Activated CD8-positive, alpha-beta T cell treated with anti-CD3 and anti-CD28 coated beads, Interleukin-2, amount 10 ng/mL, durations not matched to agents 7 days and 5 days (primary cell): ENCODE data around the gene TBC1D10A. TPM values are rescaled to one million over a fixed set of nuclear protein-coding genes. Genes with fewer than 3 reads are reported as not detected.
A peak's percentile ranks its signal among the peaks of the same experiment; 100 is the strongest.

Source experiments
- ATAC-seq: fragments of 150-1000 bp; cut with Tn5 transposase; one replicate; pipeline ENCODE4 v1.10.0; 2021; ENCODE audit warnings: moderate library complexity
- CTCF ChIA-PET: fragments of 350-600 bp; sonication (Branson Sonifier 250); formaldehyde crosslinking; loops from one replicate; lab custom pipeline; 2021; ENCODE audit warnings: antibody characterized with exemption; lab: Charles Lee
- POLR2A ChIA-PET: fragments of 350-600 bp; sonication (Branson Sonifier 250); formaldehyde crosslinking; loops from one replicate; lab custom pipeline; 2021; ENCODE audit warnings: antibody characterized with exemption; lab: Charles Lee
- DNase-seq: peaks from one replicate; pipeline ENCODE4 v3.0.0-alpha.2; 2020
- H3K27ac Mint-ChIP-seq: one replicate; pipeline ENCODE4 v1.8.0; 2021; ENCODE audit warnings: mild to moderate bottlenecking, mixed read lengths
- H3K27me3 Mint-ChIP-seq: one replicate; pipeline ENCODE4 v1.8.0; 2021; ENCODE audit warnings: low read depth, mixed read lengths
- H3K36me3 Mint-ChIP-seq: one replicate; pipeline ENCODE4 v1.8.0; 2021; ENCODE audit warnings: low read depth, mixed read lengths
- H3K4me1 Mint-ChIP-seq: one replicate; pipeline ENCODE4 v1.8.0; 2021; ENCODE audit warnings: low read depth, mixed read lengths
- H3K4me3 Mint-ChIP-seq: one replicate; pipeline ENCODE4 v1.8.0; 2021; ENCODE audit warnings: mild to moderate bottlenecking, mixed read lengths
- H3K9me3 Mint-ChIP-seq: one replicate; pipeline ENCODE4 v1.8.0; 2022; ENCODE audit warnings: mixed read lengths; ENCODE audit not compliant: insufficient read depth
- total RNA-seq, 2 experiments: library from RNA; stranded (reverse); gene quantifications; one replicate each; pipeline ENCODE4 v1.2.3, GENCODE V29; 2021

Gene TBC1D10A
- total RNA-seq, 2 experiments from 2014 or later: 47.6 to 49.2 TPM

GRCh38 chr22:30265823-30266444 is 60.8 kb downstream of the TBC1D10A start:
- CTCF ChIA-PET: interaction anchor here (3.4 kb wide), 1 partner anchor 22 kb away, joined by 60 read pairs; the partner anchor contains the start of gene CASTOR1
- H3K9me3 Mint-ChIP-seq: no peaks in the 10 kb centered on the region
- H3K36me3 Mint-ChIP-seq: peaks cover 89% of the 10 kb centered on the region
- peaks cover 55% of the 10 kb centered on the region for H3K4me1 Mint-ChIP-seq
- POLR2A ChIA-PET: interaction anchor here (0.8 to 1.7 kb wide), 3 partner anchors 14 to 122 kb away, joined by 3 to 10 read pairs (median 4); partner anchors contain the start of gene RNF215
- H3K27ac Mint-ChIP-seq: peak overlapping the region; percentile 97
- DNase-seq: peak; percentile 91
- H3K4me3 Mint-ChIP-seq: peak overlapping the region; percentile 96
- peak; percentile 70 for ATAC-seq
- no peaks in the 10 kb centered on the region for H3K27me3 Mint-ChIP-seq

GRCh38 chr22:30265131-30265720 is 61.5 kb downstream of the TBC1D10A start:
- Mint-ChIP-seq H3K4me3 (peak overlapping the region; percentile 96), H3K27ac (peak overlapping the region; percentile 97), H3K9me3 (no peaks in the 10 kb centered on the region), H3K4me1 (peaks cover 57% of the 10 kb centered on the region), H3K27me3 (no peaks in the 10 kb centered on the region), H3K36me3 (peaks cover 83% of the 10 kb centered on the region)
- DNase-seq (no peak), ATAC-seq (no peak)
- CTCF ChIA-PET: interaction anchor here (0.8 to 4.9 kb wide), 5 partner anchors 19 to 260 kb away, joined by 3 to 60 read pairs (median 6); partner anchors contain the start of genes CASTOR1 and RNF215
- POLR2A ChIA-PET: interaction anchor here (0.8 to 2.7 kb wide), 3 partner anchors 13 to 108 kb away, joined by 3 to 17 read pairs (median 4); partner anchors contain the start of gene CASTOR1

GRCh38 chr22:30263883-30264282 is 62.9 kb downstream of the TBC1D10A start:
- Mint-ChIP-seq H3K27me3 (no peaks in the 10 kb centered on the region), H3K36me3 (peaks cover 71% of the 10 kb centered on the region), H3K27ac (peak overlapping the region; percentile 97), H3K9me3 (no peaks in the 10 kb centered on the region), H3K4me1 (peaks cover 61% of the 10 kb centered on the region), H3K4me3 (peak overlapping the region; percentile 96)
- POLR2A ChIA-PET: interaction anchor here (1.3 to 2.7 kb wide), 2 partner anchors 19 to 23 kb away, joined by 4 to 17 read pairs; partner anchors contain the start of gene CASTOR1
- CTCF ChIA-PET: interaction anchor here (0.7 to 4.9 kb wide), 30 partner anchors 9 to 659 kb away, joined by 3 to 60 read pairs (median 5); partner anchors contain the start of genes CASTOR1, CCDC157, RNF215 and SF3A1
- DNase-seq: no peak
- ATAC-seq: no peak

GRCh38 chr22:30262917-30263741 is 63.6 kb downstream of the TBC1D10A start:
- Mint-ChIP-seq H3K4me3 (peak overlapping the region; percentile 96), H3K27ac (peak overlapping the region; percentile 97), H3K27me3 (no peaks in the 10 kb centered on the region), H3K9me3 (no peaks in the 10 kb centered on the region), H3K36me3 (peaks cover 63% of the 10 kb centered on the region), H3K4me1 (peaks cover 61% of the 10 kb centered on the region)
- ChIA-PET CTCF (interaction anchor here (0.6 to 4.9 kb wide), 42 partner anchors 8 to 658 kb away, joined by 3 to 60 read pairs (median 4); partner anchors contain the start of genes CASTOR1, CCDC157, RNF215 and SF3A1), POLR2A (interaction anchor here (0.6 to 2.7 kb wide), 3 partner anchors 20 to 215 kb away, joined by 3 to 17 read pairs (median 4); partner anchors contain the start of gene CASTOR1)
- DNase-seq (peak; percentile 87), ATAC-seq (no peak)

- no peak for DNase-seq
- Mint-ChIP-seq H3K4me3 (peak overlapping the region; percentile 96), H3K4me1 (peaks cover 65% of the 10 kb centered on the region), H3K27me3 (no peaks in the 10 kb centered on the region), H3K27ac (peak overlapping the region; percentile 86), H3K36me3 (peaks cover 59% of the 10 kb centered on the region), H3K9me3 (no peaks in the 10 kb centered on the region)
- CTCF ChIA-PET: interaction anchor here (1.2 to 4.9 kb wide), 3 partner anchors 22 to 119 kb away, joined by 3 to 59 read pairs (median 7); no protein-coding TSS in a partner anchor
- ATAC-seq: no peak
- POLR2A ChIA-PET: no interaction called here
These were observed 64.6 kb downstream of the TBC1D10A start for GRCh38 chr22:30262112-30262511.

- peak overlapping the region; percentile 86 for H3K27ac Mint-ChIP-seq
- no peaks in the 10 kb centered on the region for H3K9me3 Mint-ChIP-seq
- DNase-seq (no peak), ATAC-seq (no peak)
- peak overlapping the region; percentile 96 for H3K4me3 Mint-ChIP-seq
- CTCF ChIA-PET: interaction anchor here (0.9 to 4.9 kb wide), 6 partner anchors 23 to 156 kb away, joined by 3 to 59 read pairs (median 3); partner anchors contain the start of gene RNF215
- H3K4me1 Mint-ChIP-seq: peaks cover 74% of the 10 kb centered on the region
- no peaks in the 10 kb centered on the region for H3K27me3 Mint-ChIP-seq
- H3K36me3 Mint-ChIP-seq: peaks cover 51% of the 10 kb centered on the region
- POLR2A ChIA-PET: interaction anchor here (0.6 to 1.1 kb wide), 2 partner anchors 80 to 253 kb away, joined by 3 to 5 read pairs; no protein-coding TSS in a partner anchor
These were observed 65.6 kb downstream of the TBC1D10A start for GRCh38 chr22:30261134-30261533.

- CTCF ChIA-PET: interaction anchor here (0.9 to 4.9 kb wide), 6 partner anchors 24 to 156 kb away, joined by 3 to 59 read pairs (median 3); partner anchors contain the start of gene RNF215
- Mint-ChIP-seq H3K27me3 (no peaks in the 10 kb centered on the region), H3K9me3 (no peaks in the 10 kb centered on the region), H3K36me3 (peaks cover 46% of the 10 kb centered on the region), H3K27ac (peak overlapping the region; percentile 86), H3K4me3 (peak overlapping the region; percentile 5), H3K4me1 (peaks cover 79% of the 10 kb centered on the region)
- ATAC-seq: no peak
- POLR2A ChIA-PET: interaction anchor here (0.6 to 1.1 kb wide), 2 partner anchors 79 to 253 kb away, joined by 3 to 5 read pairs; no protein-coding TSS in a partner anchor
- no peak for DNase-seq
These were observed 66.1 kb downstream of the TBC1D10A start for GRCh38 chr22:30260682-30261081.

GRCh38 chr22:30260276-30260675 is 66.5 kb downstream of the TBC1D10A start:
- no peak for ATAC-seq
- H3K27ac Mint-ChIP-seq: peak overlapping the region; percentile 86
- CTCF ChIA-PET: interaction anchor here (1.5 to 2.2 kb wide), 2 partner anchors 127 to 155 kb away, joined by 3 to 8 read pairs; partner anchors contain the start of gene RNF215
- no peak for DNase-seq
- H3K27me3 Mint-ChIP-seq: no peaks in the 10 kb centered on the region
- H3K4me1 Mint-ChIP-seq: peaks cover 81% of the 10 kb centered on the region
- H3K4me3 Mint-ChIP-seq: peak overlapping the region; percentile 5
- POLR2A ChIA-PET: no interaction called here
- H3K36me3 Mint-ChIP-seq: peaks cover 42% of the 10 kb centered on the region
- H3K9me3 Mint-ChIP-seq: no peaks in the 10 kb centered on the region

GRCh38 chr22:30254314-30254713 is 72.4 kb downstream of the TBC1D10A start:
- H3K36me3 Mint-ChIP-seq: no peaks in the 10 kb centered on the region
- H3K4me3 Mint-ChIP-seq: no peak overlapping the region
- no peak for DNase-seq
- ChIA-PET POLR2A (interaction anchor here (0.6 kb wide), 1 partner anchor 96 kb away, joined by 3 read pairs; no protein-coding TSS in a partner anchor), CTCF (interaction anchor here (0.6 to 4.5 kb wide), 7 partner anchors 9 to 633 kb away, joined by 3 to 95 read pairs (median 10); partner anchors contain the start of gene CASTOR1)
- no peaks in the 10 kb centered on the region for H3K9me3 Mint-ChIP-seq
- H3K4me1 Mint-ChIP-seq: peaks cover 93% of the 10 kb centered on the region
- ATAC-seq: no peak
- peak overlapping the region; percentile 79 for H3K27ac Mint-ChIP-seq
- H3K27me3 Mint-ChIP-seq: no peaks in the 10 kb centered on the region

- Mint-ChIP-seq H3K4me3 (peak overlapping the region; percentile 12), H3K4me1 (peaks cover 93% of the 10 kb centered on the region), H3K27me3 (no peaks in the 10 kb centered on the region), H3K27ac (peak overlapping the region; percentile 76), H3K9me3 (no peaks in the 10 kb centered on the region), H3K36me3 (no peaks in the 10 kb centered on the region)
- POLR2A ChIA-PET: interaction anchor here (0.6 to 1.2 kb wide), 2 partner anchors 95 to 148 kb away, joined by 3 read pairs; no protein-coding TSS in a partner anchor
- ATAC-seq: no peak
- CTCF ChIA-PET: interaction anchor here (0.9 to 4.5 kb wide), 4 partner anchors 10 to 252 kb away, joined by 5 to 95 read pairs (median 12); no protein-coding TSS in a partner anchor
- DNase-seq: no peak
These were observed 73.4 kb downstream of the TBC1D10A start for GRCh38 chr22:30253205-30253852.
